ENCODE results near the gene BIRC6. TPM values are rescaled to one million over a fixed set of nuclear protein-coding genes. Genes with fewer than 3 reads are reported as not detected.

BIRC6 gene
- total and polyA plus RNA-seq, 2 of the 4 experiments (the other 2 are of a cell fraction) = 26.5 to 316 TPM

DNA sequence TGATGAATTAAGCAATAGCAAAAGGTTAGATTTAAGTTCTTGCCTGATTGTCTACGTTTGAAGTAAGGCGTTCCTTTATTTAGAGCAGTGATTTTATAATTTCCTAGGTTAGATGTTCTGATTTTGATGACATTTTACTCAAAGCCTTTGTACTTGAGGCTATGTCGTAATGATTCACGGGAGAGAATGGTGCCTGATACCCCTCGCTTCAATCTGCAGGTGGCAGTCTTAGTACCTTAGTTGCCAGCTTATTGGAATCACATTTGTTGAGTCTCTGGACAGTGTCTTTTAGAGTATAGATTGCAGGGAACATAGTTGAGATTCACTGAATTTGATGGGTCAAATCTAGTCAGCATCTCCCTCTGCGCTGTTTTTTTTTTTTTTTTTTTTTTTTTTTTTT is 89.5 kb downstream of the BIRC6 start:
- in situ Hi-C loops (cut with MboI; ENCODE audit: low sequenced_read_pairs) (no loop called here), intact Hi-C loops (cut with micrococcal nuclease) (no loop called here), dilution Hi-C loops (cut with HindIII; ENCODE audit: low sequenced_read_pairs, unreplicated experiment) (no loop called here)
- no peak for ATAC-seq (ENCODE audit: low read depth)
- Histone ChIP-seq H4K91ac (ENCODE audit: insufficient read depth, low read depth, low read length) (no peak overlapping the region), H4K5ac (ENCODE audit: low read depth, low read length) (no peak overlapping the region), H2AK9ac (replicated peaks; ENCODE audit: low read depth, low read length, poor library complexity) (no peak overlapping the region), H3K9me1 (ENCODE audit: insufficient read depth, low read length) (no peaks in the 10 kb centered on the region), H2AK5ac (ENCODE audit: low read depth, low read length) (no peak overlapping the region), H3K27ac (ENCODE audit: insufficient read depth, low read length) (no peak overlapping the region), H2BK20ac (ENCODE audit: low read depth, low read length) (no peak overlapping the region), H3K56ac (ENCODE audit: extremely low read depth, insufficient read depth, low read length) (no peak overlapping the region), H3K4me3 (ENCODE audit: insufficient read depth, low read depth, low read length) (no peak overlapping the region), H3K9me3 (ENCODE audit: control insufficient read depth, insufficient read depth, low read length) (no peaks in the 10 kb centered on the region), H3K23ac (ENCODE audit: low read depth, low read length) (no peak overlapping the region), H3K14ac (replicated peaks; ENCODE audit: low read depth, low read length) (no peak overlapping the region), H4K20me1 (ENCODE audit: insufficient read depth, low read length) (no peaks in the 10 kb centered on the region), H2AFZ (replicated peaks; ENCODE audit: low read length, poor library complexity) (no peak overlapping the region), H3K36me3 (ENCODE audit: control insufficient read depth, insufficient read depth, low read length) (peaks cover 34% of the 10 kb centered on the region), H3K79me1 (ENCODE audit: low read depth in 1 of 2, low read length in 2 of 2) (peaks cover 6 to 13% of the 10 kb centered on the region in 2 experiments; a peak in 3 of 4 replicates), H2BK15ac (ENCODE audit: low read depth, low read length) (no peak overlapping the region), H3K4ac (ENCODE audit: low read depth, low read length) (no peak overlapping the region), H3K27me3 (ENCODE audit: control insufficient read depth, insufficient read depth, low read length) (no peaks in the 10 kb centered on the region), H2BK5ac (ENCODE audit: low read depth, low read length, poor library complexity, severe bottlenecking) (no peak overlapping the region), H4K8ac (ENCODE audit: low read depth in 2 of 2, low read length in 2 of 2) (no peak overlapping the region), H2BK120ac (ENCODE audit: low read depth, low read length) (no peak overlapping the region), H3K9ac (ENCODE audit: low read depth, low read length) (no peak overlapping the region), H3K4me1 (ENCODE audit: control insufficient read depth, insufficient read depth, low read length) (no peaks in the 10 kb centered on the region), H3K4me2 (ENCODE audit: low read depth, low read length) (no peak overlapping the region), H3K18ac (ENCODE audit: low read depth, low read length) (no peak overlapping the region)
- ChIA-PET CTCF (no interaction called here), POLR2A (ENCODE audit: unreplicated experiment) (no interaction called here)
- DNase-seq = no peak
- no peak for TF ChIP-seq MXI1 (IDR thresholded peaks at IDR 0.05; ENCODE audit: borderline replicate concordance, low read depth, low read length)
- no peak for TF ChIP-seq MAZ (IDR thresholded peaks at IDR 0.05; ENCODE audit: borderline replicate concordance, low read depth, low read length)
- no peak for TF ChIP-seq FOS (IDR thresholded peaks at IDR 0.05; ENCODE audit: low read depth, low read length)
- TF ChIP-seq, protein P1, sequence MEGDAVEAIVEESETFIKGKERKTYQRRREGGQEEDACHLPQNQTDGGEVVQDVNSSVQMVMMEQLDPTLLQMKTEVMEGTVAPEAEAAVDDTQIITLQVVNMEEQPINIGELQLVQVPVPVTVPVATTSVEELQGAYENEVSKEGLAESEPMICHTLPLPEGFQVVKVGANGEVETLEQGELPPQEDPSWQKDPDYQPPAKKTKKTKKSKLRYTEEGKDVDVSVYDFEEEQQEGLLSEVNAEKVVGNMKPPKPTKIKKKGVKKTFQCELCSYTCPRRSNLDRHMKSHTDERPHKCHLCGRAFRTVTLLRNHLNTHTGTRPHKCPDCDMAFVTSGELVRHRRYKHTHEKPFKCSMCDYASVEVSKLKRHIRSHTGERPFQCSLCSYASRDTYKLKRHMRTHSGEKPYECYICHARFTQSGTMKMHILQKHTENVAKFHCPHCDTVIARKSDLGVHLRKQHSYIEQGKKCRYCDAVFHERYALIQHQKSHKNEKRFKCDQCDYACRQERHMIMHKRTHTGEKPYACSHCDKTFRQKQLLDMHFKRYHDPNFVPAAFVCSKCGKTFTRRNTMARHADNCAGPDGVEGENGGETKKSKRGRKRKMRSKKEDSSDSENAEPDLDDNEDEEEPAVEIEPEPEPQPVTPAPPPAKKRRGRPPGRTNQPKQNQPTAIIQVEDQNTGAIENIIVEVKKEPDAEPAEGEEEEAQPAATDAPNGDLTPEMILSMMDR (conservative IDR thresholded peaks at IDR 0.05; ENCODE audit: low read depth, low read length) = no peak
- no peak for TF ChIP-seq RFX5 (IDR thresholded peaks at IDR 0.05; ENCODE audit: low read depth, low read length)
- TF ChIP-seq CHD1 (IDR thresholded peaks at IDR 0.05; ENCODE audit: low read depth, low read length) = no peak
- TF ChIP-seq SMC3 (IDR thresholded peaks at IDR 0.05; ENCODE audit: low read depth, low read length) = no peak
- no peak for TF ChIP-seq RAD21 (IDR thresholded peaks at IDR 0.05; ENCODE audit: low read length)
- TF ChIP-seq RCOR1 (IDR thresholded peaks at IDR 0.05; ENCODE audit: insufficient replicate concordance, low read length) = no peak
- no peak for TF ChIP-seq NFE2L2 (IDR thresholded peaks at IDR 0.05; ENCODE audit: low read depth, low read length)
- TF ChIP-seq, protein P2, sequence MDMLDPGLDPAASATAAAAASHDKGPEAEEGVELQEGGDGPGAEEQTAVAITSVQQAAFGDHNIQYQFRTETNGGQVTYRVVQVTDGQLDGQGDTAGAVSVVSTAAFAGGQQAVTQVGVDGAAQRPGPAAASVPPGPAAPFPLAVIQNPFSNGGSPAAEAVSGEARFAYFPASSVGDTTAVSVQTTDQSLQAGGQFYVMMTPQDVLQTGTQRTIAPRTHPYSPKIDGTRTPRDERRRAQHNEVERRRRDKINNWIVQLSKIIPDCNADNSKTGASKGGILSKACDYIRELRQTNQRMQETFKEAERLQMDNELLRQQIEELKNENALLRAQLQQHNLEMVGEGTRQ (IDR thresholded peaks at IDR 0.05; ENCODE audit: low read depth, low read length) = no peak
- TF ChIP-seq POLR2A (IDR thresholded peaks at IDR 0.05; ENCODE audit: low read depth, low read length) = no peak
- TF ChIP-seq CEBPB (IDR thresholded peaks at IDR 0.05; ENCODE audit: low read depth, low read length) = no peak
- TF ChIP-seq, protein P3, sequence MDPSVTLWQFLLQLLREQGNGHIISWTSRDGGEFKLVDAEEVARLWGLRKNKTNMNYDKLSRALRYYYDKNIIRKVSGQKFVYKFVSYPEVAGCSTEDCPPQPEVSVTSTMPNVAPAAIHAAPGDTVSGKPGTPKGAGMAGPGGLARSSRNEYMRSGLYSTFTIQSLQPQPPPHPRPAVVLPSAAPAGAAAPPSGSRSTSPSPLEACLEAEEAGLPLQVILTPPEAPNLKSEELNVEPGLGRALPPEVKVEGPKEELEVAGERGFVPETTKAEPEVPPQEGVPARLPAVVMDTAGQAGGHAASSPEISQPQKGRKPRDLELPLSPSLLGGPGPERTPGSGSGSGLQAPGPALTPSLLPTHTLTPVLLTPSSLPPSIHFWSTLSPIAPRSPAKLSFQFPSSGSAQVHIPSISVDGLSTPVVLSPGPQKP (IDR thresholded peaks at IDR 0.05; ENCODE audit: borderline replicate concordance, low read depth, low read length) = no peak
- TF ChIP-seq BHLHE40 (IDR thresholded peaks at IDR 0.05; ENCODE audit: low read depth, low read length) = no peak
- TF ChIP-seq MAFK (IDR thresholded peaks at IDR 0.05; ENCODE audit: low read depth, low read length) = no peak
- no CpG with 5 or more reads among the region's 6 CpGs for WGBS, 2 experiments (ENCODE audit: extremely low coverage in 2 of 2, insufficient read length in 1 of 2)
- BruUV-seq (replicated peaks) = no TSS peak
